GM12875 (cell line): ENCODE results near the gene KDM8.

Experiments
- H3K4me3 ChIP-seq: one replicate; pipeline ENCODE4 v1.5.1; 2011; ENCODE audit warnings: low read depth, low read length, control low read depth
- CTCF ChIP-seq: IDR thresholded peaks from 2 replicates; pipeline ENCODE4 v1.5.1; 2011; ENCODE audit warnings: low read depth, mild to moderate bottlenecking, control low read depth, inconsistent platforms, low read length, moderate library complexity, borderline replicate concordance; ENCODE audit not compliant: insufficient read depth

KDM8 gene

DNA sequence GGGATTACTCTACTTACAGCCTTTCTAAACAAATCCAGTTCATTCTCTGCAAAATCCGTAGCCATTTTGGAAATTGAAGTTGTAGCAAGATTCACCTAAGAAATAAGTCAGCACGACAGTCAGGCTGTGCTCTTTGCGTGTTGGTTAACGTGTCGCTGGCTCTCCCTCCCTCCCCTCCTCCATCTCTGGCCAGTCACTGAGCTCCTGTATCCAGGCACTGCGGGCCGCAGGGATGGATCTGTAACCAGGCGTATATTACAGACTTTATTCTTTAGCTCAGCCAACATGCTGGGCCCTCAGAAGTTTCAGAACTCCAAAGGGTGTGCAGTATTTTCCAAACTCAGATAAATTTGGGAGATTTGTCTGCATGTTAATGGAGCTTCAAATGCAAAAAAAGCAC is 30.8 kb downstream of the KDM8 start:
- no peak for TF ChIP-seq CTCF
- no peak overlapping the region for H3K4me3 ChIP-seq

DNA sequence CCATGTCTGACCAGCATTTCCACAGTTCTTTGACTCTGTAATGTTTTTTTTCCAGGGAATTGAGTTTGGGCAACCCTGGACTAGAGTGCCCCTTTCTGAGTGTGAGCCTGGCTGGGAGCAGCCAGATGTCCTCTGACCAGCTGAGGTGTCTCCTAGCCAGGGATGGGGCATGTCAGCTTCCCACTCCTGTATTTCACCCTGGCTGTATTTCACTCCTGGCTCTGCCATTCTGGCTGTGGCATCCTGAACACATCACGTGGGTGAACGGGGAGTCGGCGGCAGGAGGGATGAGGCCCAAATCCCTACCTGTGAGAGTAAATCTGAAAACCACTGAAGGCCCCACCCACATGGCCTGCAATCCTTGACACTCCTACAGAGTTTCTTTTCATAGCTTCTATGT is 31.3 kb downstream of the KDM8 start:
- no peak overlapping the region for H3K4me3 ChIP-seq
- TF ChIP-seq CTCF = no peak

DNA sequence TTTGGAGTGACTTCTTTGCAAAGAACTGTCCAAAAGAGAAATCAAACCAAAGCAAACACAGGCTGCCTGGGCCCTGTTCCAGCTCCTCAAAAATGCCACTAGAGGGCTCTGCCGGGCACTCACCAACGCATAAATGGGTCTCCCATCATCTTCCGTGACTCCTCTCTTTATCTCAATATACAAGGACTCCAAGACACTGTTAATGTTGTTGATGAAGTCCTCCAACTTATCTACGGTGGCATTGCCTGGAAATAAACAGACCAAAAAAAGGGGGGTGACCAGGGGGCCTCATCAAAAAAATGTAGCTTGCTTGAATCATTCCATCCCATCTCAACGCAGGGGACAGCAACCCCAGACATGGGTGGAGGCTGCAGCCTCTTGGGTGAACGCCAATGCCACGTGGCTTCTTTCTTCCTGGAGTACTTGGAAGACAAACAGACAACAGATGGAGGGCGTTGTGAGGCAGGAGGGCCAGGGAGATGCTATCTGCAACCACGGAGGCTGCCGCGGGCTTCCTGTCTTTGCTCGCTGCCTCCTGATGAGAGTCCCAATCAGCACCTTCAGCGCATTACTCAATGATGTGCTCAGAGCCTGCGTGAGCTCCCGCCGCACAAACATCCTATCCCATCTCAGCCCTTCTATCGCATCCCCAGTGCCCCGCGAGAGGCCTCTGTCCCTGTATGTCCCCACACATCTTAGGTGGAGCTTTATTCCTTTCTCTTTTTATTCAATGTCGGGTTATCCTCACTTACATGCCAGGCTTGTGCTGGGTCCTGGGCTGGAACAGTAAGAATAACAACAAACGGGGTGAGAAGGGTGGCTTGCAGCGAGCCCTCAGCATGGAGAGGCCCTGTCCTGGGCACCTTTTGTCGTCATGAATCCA is 32.0 kb downstream of the KDM8 start:
- TF ChIP-seq CTCF = peak; percentile 87
- no peak overlapping the region for H3K4me3 ChIP-seq

- no peak overlapping the region for H3K4me3 ChIP-seq
- TF ChIP-seq CTCF = no peak
These were observed 32.6 kb downstream of the KDM8 start for GRCh38 chr16:27235938-27236245.

- TF ChIP-seq CTCF = no peak
- H3K4me3 ChIP-seq = no peak overlapping the region
These were observed 33.4 kb downstream of the KDM8 start for GRCh38 chr16:27236635-27237218.

DNA sequence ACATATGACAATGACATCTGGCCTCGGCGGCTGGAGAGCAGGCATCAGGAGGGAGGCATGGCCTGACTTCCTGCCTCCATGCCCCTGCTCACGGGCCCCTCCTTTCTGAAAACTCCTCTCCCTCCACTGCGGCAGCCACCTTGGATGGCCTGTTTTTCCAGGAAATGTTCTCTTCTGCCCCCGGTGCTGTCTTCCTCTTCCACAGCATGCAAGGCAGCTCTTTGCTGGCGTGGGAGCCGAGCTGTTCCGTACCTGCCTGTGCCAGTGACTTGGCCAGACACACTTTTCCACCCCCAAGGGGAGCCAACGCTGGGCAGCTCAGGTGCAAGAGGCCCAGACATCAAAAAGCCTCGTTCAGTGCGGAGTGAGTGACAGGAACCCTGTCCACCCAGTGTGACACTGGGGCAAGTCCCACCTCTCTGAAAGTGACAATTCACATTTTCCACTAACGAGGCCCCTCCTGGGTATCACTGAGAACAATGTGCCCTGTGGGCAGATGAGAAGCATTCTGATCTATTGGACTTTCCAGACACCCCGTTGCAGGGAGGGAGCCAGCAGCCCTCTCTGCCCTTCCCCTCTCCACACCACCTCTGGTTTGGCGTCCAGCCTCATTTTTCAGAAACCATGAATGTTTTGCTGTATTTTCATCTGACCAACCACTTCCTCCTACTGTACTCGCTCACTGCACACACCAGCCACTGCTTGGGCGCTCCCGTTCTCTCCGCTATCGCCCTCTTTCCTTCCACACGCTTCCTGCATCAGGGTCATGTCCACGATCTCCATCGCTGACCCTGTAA is 34.1 kb downstream of the KDM8 start:
- no peak for TF ChIP-seq CTCF
- H3K4me3 ChIP-seq = peak overlapping the region; percentile 16
